OCI-LY7 (cell line): ENCODE data around the gene FRMPD1. TPM values are rescaled to one million over a fixed set of nuclear protein-coding genes. Genes with fewer than 3 reads are reported as not detected.

ENCODE experiments used
- BruUV-seq: library from RNA; stranded (reverse); fragments of 400-500 nt; replicated peaks from 2 replicates; lab custom pipeline; 2021; lab: Mats Ljungman, UMichigan
- CTCF ChIA-PET: fragments of 300-600 bp; sonication (Branson Sonifier 250); formaldehyde crosslinking; loops from one replicate; lab custom pipeline; 2022; ENCODE audit warnings: antibody characterized with exemption; ENCODE audit not compliant: unreplicated experiment; lab: Charles Lee
- POLR2A ChIA-PET: fragments of 300-600 bp; sonication (Branson Sonifier 250); formaldehyde crosslinking; loops from one replicate; lab custom pipeline; 2022; ENCODE audit warnings: antibody characterized with exemption; lab: Charles Lee
- DNase-seq: peaks from one replicate; pipeline ENCODE4 v3.0.0-alpha.2; 2015; ENCODE audit warnings: low spot score
- H2AFZ ChIP-seq: fragments of 200-600 bp; sonication (generic), shearing (Covaris generic); 2 replicates; pipeline ENCODE4 v1.6.1; 2014; ENCODE audit warnings: mild to moderate bottlenecking, antibody characterized with exemption, low read length, moderate library complexity
- H3K27ac ChIP-seq: fragments of 200-600 bp; sonication (generic); 2 replicates; pipeline ENCODE4 v1.5.1; 2014; ENCODE audit warnings: mixed run types, low read depth, mild to moderate bottlenecking, moderate library complexity, low read length, inconsistent platforms; ENCODE audit not compliant: poor library complexity, severe bottlenecking
- H3K36me3 ChIP-seq: fragments of 200-600 bp; sonication (generic); 2 replicates; pipeline ENCODE4 v1.6.1; 2014; ENCODE audit warnings: mild to moderate bottlenecking, antibody characterized with exemption, low read length, moderate library complexity, mixed read lengths; ENCODE audit not compliant: insufficient read depth
- H3K4me1 ChIP-seq: fragments of 200-600 bp; sonication (generic); 2 replicates; pipeline ENCODE4 v1.5.1; 2014; ENCODE audit warnings: mild to moderate bottlenecking, low read length; ENCODE audit not compliant: insufficient read depth, poor library complexity, severe bottlenecking
- H3K4me2 ChIP-seq: fragments of 200-600 bp; sonication (generic); 2 replicates; pipeline ENCODE4 v1.6.1; 2014; ENCODE audit warnings: mild to moderate bottlenecking, low read length
- H3K4me3 ChIP-seq: fragments of 200-600 bp; sonication (generic); 2 replicates; pipeline ENCODE4 v1.5.1; 2014; ENCODE audit warnings: mild to moderate bottlenecking, low read depth, low read length; ENCODE audit not compliant: poor library complexity, severe bottlenecking
- H3K79me2 ChIP-seq: fragments of 200-600 bp; sonication (generic); 2 replicates; pipeline ENCODE4 v1.6.1; 2016; ENCODE audit warnings: low read depth, mild to moderate bottlenecking, low read length, moderate library complexity, mixed read lengths; ENCODE audit not compliant: insufficient read depth
- H3K9me2 ChIP-seq: fragments of 200-600 bp; sonication (generic); 2 replicates; pipeline ENCODE4 v1.6.1; 2016; ENCODE audit warnings: mild to moderate bottlenecking, low read length, mixed read lengths; ENCODE audit not compliant: insufficient read depth
- H3K9me3 ChIP-seq: fragments of 200-600 bp; sonication (generic); 2 replicates; pipeline ENCODE4 v1.6.1; 2014; ENCODE audit warnings: mild to moderate bottlenecking, mixed run types, low read length, mixed read lengths
- H4K20me1 ChIP-seq: fragments of 200-600 bp; sonication (generic); 2 replicates; pipeline ENCODE4 v1.6.1; 2014; ENCODE audit warnings: mild to moderate bottlenecking, antibody characterized with exemption, low read length, moderate library complexity, mixed read lengths; ENCODE audit not compliant: insufficient read depth
- EZH2phosphoT487 ChIP-seq: fragments of 200-600 bp; sonication (generic); IDR thresholded peaks from 2 replicates; pipeline ENCODE4 v1.6.1; 2018; ENCODE audit warnings: low read depth, borderline replicate concordance, mild to moderate bottlenecking, mixed run types, antibody characterized with exemption, low read length, moderate library complexity, mixed read lengths
- intact Hi-C: fragments of 100-400 bp; cut with micrococcal nuclease; formaldehyde crosslinking; loops from one replicate; pipeline ENCODE4 v1.10.0; 2022; ENCODE audit not compliant: unreplicated experiment
- total RNA-seq, 2 experiments: library from RNA; depleted of rRNA in 1 of 2; stranded (reverse); fragments of >200 nt in 1 of 2; shearing (Covaris generic) in 1 of 2; gene quantifications; 2 replicates each; pipeline ENCODE4 v1.2.3, GENCODE V29; 2014 to 2022
- TF ChIP-seq, protein P1 (sequence below): fragments of 200-600 bp; sonication (generic); conservative IDR thresholded peaks from 2 replicates; pipeline ENCODE4 v1.5.1; 2014; ENCODE audit warnings: mild to moderate bottlenecking, antibody characterized with exemption, low read length, moderate library complexity, mixed read lengths

FRMPD1 gene
- total RNA-seq, 2 experiments from 2014 or later: not detected

DNA sequence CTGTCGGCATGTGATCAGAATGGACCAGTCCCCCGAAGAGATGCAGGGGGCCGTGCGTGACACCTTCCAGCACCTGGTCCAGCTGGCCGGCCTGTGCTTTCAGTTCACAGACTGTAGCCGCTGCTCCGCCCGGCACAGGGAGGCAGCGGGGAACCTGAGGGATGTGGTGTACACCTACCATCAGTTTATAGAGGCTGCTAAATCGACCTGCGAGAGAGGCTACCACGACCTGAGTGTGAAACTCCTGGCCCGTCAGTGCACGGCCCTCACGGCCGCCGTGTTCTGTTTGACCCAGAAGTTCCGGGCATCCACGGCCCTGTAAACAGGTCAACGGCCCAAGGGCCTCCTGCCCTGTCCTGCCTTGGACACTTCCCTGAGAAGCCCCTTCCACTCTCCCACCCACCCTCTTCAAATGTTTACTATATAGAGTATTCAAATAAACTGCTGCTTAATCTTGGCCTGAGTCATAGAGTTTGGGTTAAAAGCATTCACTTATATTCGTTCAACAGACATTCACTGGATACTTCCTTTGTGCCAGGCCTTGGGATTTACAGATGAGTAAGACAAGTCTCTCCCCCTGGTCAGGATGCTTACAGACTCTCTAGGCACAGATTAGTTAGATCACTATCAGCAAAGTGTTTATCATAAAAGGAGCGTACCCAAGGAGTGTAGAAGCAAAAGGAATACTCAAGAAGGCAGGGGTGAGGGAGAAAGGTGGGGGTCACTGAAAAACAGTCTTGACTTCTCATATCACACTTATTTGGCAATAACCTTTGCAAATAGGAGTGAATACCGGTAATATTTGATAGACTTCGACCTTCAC lies 95.9 kb downstream of the FRMPD1 start:
- no peaks in the 10 kb centered on the region for H4K20me1 ChIP-seq
- ChIA-PET CTCF (no interaction called here), POLR2A (no interaction called here)
- intact Hi-C loops: loop anchor here (1.0 to 10.0 kb wide), 3 partner anchors 157 to 338 kb away; no protein-coding TSS in a partner anchor
- H2AFZ ChIP-seq: no peak overlapping the region
- DNase-seq: no peak
- H3K9me3 ChIP-seq: no peaks in the 10 kb centered on the region
- no TSS peak for BruUV-seq
- no peak for TF ChIP-seq EZH2phosphoT487
- TF ChIP-seq, protein P1, sequence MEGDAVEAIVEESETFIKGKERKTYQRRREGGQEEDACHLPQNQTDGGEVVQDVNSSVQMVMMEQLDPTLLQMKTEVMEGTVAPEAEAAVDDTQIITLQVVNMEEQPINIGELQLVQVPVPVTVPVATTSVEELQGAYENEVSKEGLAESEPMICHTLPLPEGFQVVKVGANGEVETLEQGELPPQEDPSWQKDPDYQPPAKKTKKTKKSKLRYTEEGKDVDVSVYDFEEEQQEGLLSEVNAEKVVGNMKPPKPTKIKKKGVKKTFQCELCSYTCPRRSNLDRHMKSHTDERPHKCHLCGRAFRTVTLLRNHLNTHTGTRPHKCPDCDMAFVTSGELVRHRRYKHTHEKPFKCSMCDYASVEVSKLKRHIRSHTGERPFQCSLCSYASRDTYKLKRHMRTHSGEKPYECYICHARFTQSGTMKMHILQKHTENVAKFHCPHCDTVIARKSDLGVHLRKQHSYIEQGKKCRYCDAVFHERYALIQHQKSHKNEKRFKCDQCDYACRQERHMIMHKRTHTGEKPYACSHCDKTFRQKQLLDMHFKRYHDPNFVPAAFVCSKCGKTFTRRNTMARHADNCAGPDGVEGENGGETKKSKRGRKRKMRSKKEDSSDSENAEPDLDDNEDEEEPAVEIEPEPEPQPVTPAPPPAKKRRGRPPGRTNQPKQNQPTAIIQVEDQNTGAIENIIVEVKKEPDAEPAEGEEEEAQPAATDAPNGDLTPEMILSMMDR: no peak
- no peak overlapping the region for H3K27ac ChIP-seq
- no peak overlapping the region for H3K4me3 ChIP-seq
- no peak overlapping the region for H3K4me2 ChIP-seq
- no peaks in the 10 kb centered on the region for H3K79me2 ChIP-seq
- H3K9me2 ChIP-seq: no peaks in the 10 kb centered on the region
- no peaks in the 10 kb centered on the region for H3K4me1 ChIP-seq
- no peaks in the 10 kb centered on the region for H3K36me3 ChIP-seq

DNA sequence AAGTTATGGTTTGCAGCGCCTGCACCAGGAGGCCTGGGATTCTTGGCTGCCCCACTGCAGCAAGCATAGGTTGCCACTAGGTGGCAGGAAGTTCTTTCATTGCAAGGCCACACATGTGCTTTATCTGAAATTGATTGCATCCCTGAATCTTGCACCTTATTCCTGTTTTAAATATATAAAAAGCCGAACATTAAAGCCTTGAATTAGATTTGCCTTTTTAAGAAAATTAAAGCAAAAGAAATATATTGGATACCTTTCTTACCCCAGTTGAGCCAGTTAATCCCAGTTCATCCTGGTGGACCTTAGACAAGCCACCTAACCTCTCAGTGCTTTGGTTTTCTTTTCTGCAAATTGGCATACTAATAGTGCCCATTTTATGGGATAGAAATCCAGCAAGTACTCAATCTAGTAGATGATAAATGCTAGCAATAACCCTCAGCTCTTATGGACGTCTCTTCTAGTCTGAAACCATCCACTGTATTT lies 96.6 kb downstream of the FRMPD1 start:
- peak; percentile 75 for DNase-seq
- no peaks in the 10 kb centered on the region for H3K36me3 ChIP-seq
- H3K4me3 ChIP-seq: no peak overlapping the region
- H4K20me1 ChIP-seq: no peaks in the 10 kb centered on the region
- BruUV-seq: no TSS peak
- intact Hi-C loops: loop anchor here (1.0 to 10.0 kb wide), 3 partner anchors 156 to 337 kb away; no protein-coding TSS in a partner anchor
- H3K79me2 ChIP-seq: no peaks in the 10 kb centered on the region
- no peak for TF ChIP-seq EZH2phosphoT487
- TF ChIP-seq, protein P1: peak; percentile 99
- H3K4me1 ChIP-seq: no peaks in the 10 kb centered on the region
- H3K9me2 ChIP-seq: no peaks in the 10 kb centered on the region
- no peak overlapping the region for H2AFZ ChIP-seq
- CTCF ChIA-PET: no interaction called here
- H3K9me3 ChIP-seq: no peaks in the 10 kb centered on the region
- POLR2A ChIA-PET: no interaction called here
- H3K27ac ChIP-seq: no peak overlapping the region
- no peak overlapping the region for H3K4me2 ChIP-seq

DNA sequence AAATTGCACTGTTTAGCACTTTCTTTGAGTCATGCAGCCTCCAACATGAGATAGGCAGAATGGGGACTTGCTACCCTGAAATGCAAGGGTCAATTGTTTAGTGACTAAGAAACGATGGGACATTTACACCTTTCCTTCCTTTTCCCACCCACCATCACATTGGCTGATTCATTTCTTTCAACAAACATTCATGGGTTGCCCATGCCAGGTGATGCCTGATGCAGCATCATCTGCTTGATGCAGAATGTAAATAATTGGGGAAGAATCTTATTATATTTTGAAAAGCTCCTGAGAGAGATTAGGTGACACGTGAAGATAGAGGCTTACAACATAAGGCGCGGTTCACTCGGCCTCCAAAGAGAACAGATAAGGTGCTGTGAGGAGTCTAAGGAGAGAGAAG lies 98.4 kb downstream of the FRMPD1 start:
- H3K9me2 ChIP-seq: no peaks in the 10 kb centered on the region
- POLR2A ChIA-PET: interaction anchor here (0.5 kb wide), 1 partner anchor 279 kb away, joined by 3 read pairs; no protein-coding TSS in a partner anchor
- H3K27ac ChIP-seq: no peak overlapping the region
- H3K4me1 ChIP-seq: no peaks in the 10 kb centered on the region
- no peak for DNase-seq
- no peak overlapping the region for H2AFZ ChIP-seq
- no peaks in the 10 kb centered on the region for H3K79me2 ChIP-seq
- H3K9me3 ChIP-seq: no peaks in the 10 kb centered on the region
- H3K36me3 ChIP-seq: no peaks in the 10 kb centered on the region
- CTCF ChIA-PET: no interaction called here
- no peaks in the 10 kb centered on the region for H4K20me1 ChIP-seq
- BruUV-seq: no TSS peak
- intact Hi-C loops: loop anchor here (5.0 to 10.0 kb wide), 2 partner anchors 267 to 336 kb away; no protein-coding TSS in a partner anchor
- H3K4me3 ChIP-seq: no peak overlapping the region
- H3K4me2 ChIP-seq: no peak overlapping the region
- no peak for TF ChIP-seq EZH2phosphoT487
- TF ChIP-seq, protein P1: no peak
